A673 (cell line): ENCODE data around the gene CHCHD6. TPM values are rescaled to one million over a fixed set of nuclear protein-coding genes. Genes with fewer than 3 reads are reported as not detected.

Source experiments
- BruUV-seq: library from RNA; stranded (reverse); fragments of 400-500 nt; replicated peaks from 2 replicates; lab custom pipeline; 2021; lab: Mats Ljungman, UMichigan
- CTCF ChIA-PET: fragments of 300-600 bp; sonication (Branson Sonifier 250); formaldehyde crosslinking; loops from one replicate; lab custom pipeline; 2022; ENCODE audit warnings: antibody characterized with exemption; lab: Charles Lee
- POLR2A ChIA-PET: fragments of 300-600 bp; sonication (Branson Sonifier 250); formaldehyde crosslinking; loops from one replicate; lab custom pipeline; 2022; ENCODE audit warnings: antibody characterized with exemption; ENCODE audit not compliant: low non-redundant PET; lab: Charles Lee
- DNase-seq: peaks from one replicate; pipeline ENCODE4 v3.0.0-alpha.2; 2015; ENCODE audit warnings: low spot score
- H3K27ac ChIP-seq: fragments of 200-600 bp; sonication (generic); 2 replicates; pipeline ENCODE4 v1.5.1; 2016; ENCODE audit warnings: mixed run types, low read depth, mild to moderate bottlenecking, mixed read lengths, antibody characterized with exemption, low read length; ENCODE audit not compliant: poor library complexity, severe bottlenecking
- H3K27me3 ChIP-seq: fragments of 200-600 bp; sonication (generic); replicated peaks from 2 replicates; pipeline ENCODE4 v1.6.1; 2017; ENCODE audit warnings: mixed run types, low read depth, mild to moderate bottlenecking, mixed read lengths, antibody characterized with exemption, low read length; ENCODE audit not compliant: insufficient read depth, poor library complexity
- H3K36me3 ChIP-seq: fragments of 200-600 bp; sonication (generic); 2 replicates; pipeline ENCODE4 v1.6.1; 2016; ENCODE audit warnings: mixed run types, mild to moderate bottlenecking, mixed read lengths, antibody characterized with exemption, low read length; ENCODE audit not compliant: insufficient read depth, poor library complexity, severe bottlenecking
- H3K4me1 ChIP-seq: fragments of 200-600 bp; sonication (generic); 2 replicates; pipeline ENCODE4 v1.6.1; 2017; ENCODE audit warnings: mixed run types, mild to moderate bottlenecking, mixed read lengths, antibody characterized with exemption, low read length; ENCODE audit not compliant: insufficient read depth, poor library complexity, severe bottlenecking
- H3K4me3 ChIP-seq: fragments of 200-600 bp; sonication (generic); 2 replicates; pipeline ENCODE4 v1.5.1; 2016; ENCODE audit warnings: low read depth, mixed run types, mild to moderate bottlenecking, mixed read lengths, low read length; ENCODE audit not compliant: poor library complexity, severe bottlenecking
- H3K9me3 ChIP-seq: fragments of 200-600 bp; sonication (generic); 2 replicates; pipeline ENCODE4 v1.6.1; 2016; ENCODE audit warnings: mixed run types, low read depth, mild to moderate bottlenecking, mixed read lengths, antibody characterized with exemption, low read length; ENCODE audit not compliant: poor library complexity, severe bottlenecking
- CTCF ChIP-seq: fragments of 300-800, 200-600 bp; sonication (generic); conservative IDR thresholded peaks from 2 replicates; pipeline ENCODE4 v1.5.1; 2017; ENCODE audit warnings: low read depth, mild to moderate bottlenecking, antibody characterized with exemption, low read length, moderate library complexity, mixed read lengths
- EZH2 ChIP-seq: fragments of 200-600 bp; sonication (generic); IDR thresholded peaks from 2 replicates; pipeline ENCODE4 v1.6.1; 2017; ENCODE audit warnings: borderline replicate concordance, low read depth, mild to moderate bottlenecking, mixed read lengths, antibody characterized with exemption, low read length; ENCODE audit not compliant: poor library complexity, severe bottlenecking
- intact Hi-C: fragments of 100-400 bp; cut with micrococcal nuclease; formaldehyde crosslinking; loops from one replicate; pipeline ENCODE4 v1.10.0; 2022; ENCODE audit not compliant: unreplicated experiment
- total RNA-seq: library from RNA; stranded (reverse); gene quantifications from 2 replicates; pipeline ENCODE4 v1.2.3, GENCODE V29; 2021

CHCHD6 gene
- total RNA-seq, 1 experiment from 2014 or later: 23.3 TPM

- Histone ChIP-seq H3K4me3 (no peak overlapping the region), H3K36me3 (no peaks in the 10 kb centered on the region), H3K27me3 (no peaks in the 10 kb centered on the region), H3K9me3 (peaks cover 19% of the 10 kb centered on the region), H3K4me1 (no peaks in the 10 kb centered on the region), H3K27ac (no peak overlapping the region)
- ChIA-PET POLR2A (no interaction called here), CTCF (no interaction called here)
- no peak for DNase-seq
- intact Hi-C loops: no loop called here
- no TSS peak for BruUV-seq
- TF ChIP-seq CTCF: no peak
- TF ChIP-seq EZH2: no peak
Observed at GRCh38 chr3:126977821-126978220, 273.8 kb downstream of the CHCHD6 start.

- ChIA-PET CTCF (no interaction called here), POLR2A (no interaction called here)
- intact Hi-C loops: no loop called here
- Histone ChIP-seq H3K27me3 (no peaks in the 10 kb centered on the region), H3K9me3 (peaks cover 19% of the 10 kb centered on the region), H3K4me3 (no peak overlapping the region), H3K27ac (no peak overlapping the region), H3K4me1 (no peaks in the 10 kb centered on the region), H3K36me3 (no peaks in the 10 kb centered on the region)
- no peak for DNase-seq
- BruUV-seq: no TSS peak
- TF ChIP-seq CTCF (no peak), EZH2 (no peak)
Observed at GRCh38 chr3:126978291-126978690, 274.3 kb downstream of the CHCHD6 start.

- intact Hi-C loops: no loop called here
- CTCF ChIA-PET: no interaction called here
- H3K9me3 ChIP-seq: peaks cover 14% of the 10 kb centered on the region
- DNase-seq: no peak
- no peaks in the 10 kb centered on the region for H3K4me1 ChIP-seq
- no peak for TF ChIP-seq EZH2
- TF ChIP-seq CTCF: no peak
- H3K36me3 ChIP-seq: no peaks in the 10 kb centered on the region
- BruUV-seq: no TSS peak
- H3K27ac ChIP-seq: no peak overlapping the region
- no peak overlapping the region for H3K4me3 ChIP-seq
- H3K27me3 ChIP-seq: no peaks in the 10 kb centered on the region
- POLR2A ChIA-PET: no interaction called here
Observed at GRCh38 chr3:126979046-126979628, 275.1 kb downstream of the CHCHD6 start.
